GM12878 (cell line): ENCODE data around the gene MAP3K1. TPM values are rescaled to one million over a fixed set of nuclear protein-coding genes. Genes with fewer than 3 reads are reported as not detected.

Experiments used
- ATAC-seq: fragments of 200-7000 bp; cut with Tn5 transposase; 3 replicates; pipeline ENCODE4 v1.9.1; 2020; ENCODE audit warnings: mild to moderate bottlenecking, moderate library complexity
- BruUV-seq: library from RNA; stranded (reverse); fragments of 400-500 nt; replicated peaks from 2 replicates; lab custom pipeline; 2021; lab: Mats Ljungman, UMichigan
- CTCF ChIA-PET: fragments of 300-600 bp; sonication (Branson Sonifier 250); formaldehyde crosslinking; extraction: SDS; loops from one replicate; lab custom pipeline; 2021; ENCODE audit warnings: inconsistent platforms; lab: Yijun Ruan, JAX
- POLR2A ChIA-PET: fragments of 350-600 bp; formaldehyde crosslinking; extraction: SDS; loops from one replicate; lab custom pipeline; 2021; ENCODE audit warnings: inconsistent platforms; lab: Charles Lee
- RAD21 ChIA-PET: fragments of 300-600 bp; sonication (Branson Sonifier 250); formaldehyde crosslinking; loops from one replicate; lab custom pipeline; 2023; ENCODE audit warnings: antibody characterized with exemption; ENCODE audit not compliant: unreplicated experiment; lab: Charles Lee
- SMC1A ChIA-PET: fragments of 300-600 bp; sonication (Branson Sonifier 250); formaldehyde crosslinking; loops from one replicate; lab custom pipeline; 2023; ENCODE audit not compliant: unreplicated experiment, uncharacterized antibody; lab: Charles Lee
- DNase-seq: peaks from one replicate; pipeline ENCODE4 v3.0.0-alpha.2; 2011; ENCODE audit warnings: low read depth, low spot score
- FAIRE-seq: peaks from 3 replicates; lab custom pipeline; 2011; peaks lifted over from hg19 to GRCh38; lab: Jason Lieb, UNC
- H2AFZ ChIP-seq: 2 replicates; pipeline ENCODE4 v1.6.0; 2011; ENCODE audit warnings: low read depth, low read length, control low read depth; ENCODE audit not compliant: control insufficient read depth
- H3K27ac ChIP-seq: 2 replicates; pipeline ENCODE4 v1.5.1; 2011; ENCODE audit warnings: control low read depth; ENCODE audit not compliant: control insufficient read depth, insufficient read depth
- H3K27me3 ChIP-seq, 2 experiments: replicated peaks in 1 of 2; 2 replicates each; pipeline versions ENCODE4 v1.6.0 to v1.6.1; 2011; ENCODE audit warnings: low read length in 1 of 2; ENCODE audit not compliant: control insufficient read depth in 2 of 2, insufficient read depth in 2 of 2
- H3K36me3 ChIP-seq, 2 experiments: 2 replicates each; pipeline ENCODE4 v1.5.1; 2011; ENCODE audit warnings: low read length in 1 of 2; ENCODE audit not compliant: control insufficient read depth in 2 of 2, insufficient read depth in 2 of 2
- H3K4me1 ChIP-seq: 2 replicates; pipeline ENCODE4 v1.6.1; 2011; ENCODE audit warnings: mild to moderate bottlenecking, low read length, moderate library complexity, mixed read lengths; ENCODE audit not compliant: control insufficient read depth, insufficient read depth
- H3K4me2 ChIP-seq: 2 replicates; pipeline ENCODE4 v1.6.0; 2011; ENCODE audit warnings: control low read depth; ENCODE audit not compliant: control insufficient read depth, insufficient read depth
- H3K4me3 ChIP-seq: fragments of 200-600 bp; sonication (generic); 2 replicates; pipeline ENCODE4 v1.5.1; 2016
- H3K79me2 ChIP-seq: 2 replicates; pipeline ENCODE4 v1.6.0; 2011; ENCODE audit warnings: low read length; ENCODE audit not compliant: control insufficient read depth, insufficient read depth
- H3K9ac ChIP-seq: 2 replicates; pipeline ENCODE4 v1.8.0; 2011; ENCODE audit warnings: low read length, control low read depth, mixed read lengths; ENCODE audit not compliant: control insufficient read depth, insufficient read depth
- H3K9me3 ChIP-seq: replicated peaks from 3 replicates; pipeline ENCODE4 v1.5.1; 2011; ENCODE audit warnings: mild to moderate bottlenecking, low read length; ENCODE audit not compliant: control insufficient read depth, insufficient read depth
- H4K20me1 ChIP-seq: 2 replicates; pipeline ENCODE4 v1.6.0; 2011; ENCODE audit not compliant: control insufficient read depth, insufficient read depth
- DPF2 ChIP-seq: fragments of 450-650 bp; IDR thresholded peaks from 2 replicates; pipeline ENCODE4 v1.6.1; 2017; ENCODE audit warnings: mild to moderate bottlenecking
- EGR1 ChIP-seq, 2 experiments: IDR thresholded peaks; 1 replicate in 1 of 2; 2 replicates in 1 of 2; pipeline ENCODE4 v1.6.1; 2011 to 2012; ENCODE audit warnings: low read depth in 2 of 2, low read length in 2 of 2, borderline replicate concordance in 1 of 2, mild to moderate bottlenecking in 1 of 2, moderate library complexity in 1 of 2
- HCFC1 ChIP-seq: fragments of 150-350 bp; IDR thresholded peaks from 2 replicates; pipeline ENCODE4 v1.6.1; 2014; ENCODE audit warnings: low read length
- IKZF2 ChIP-seq, 2 experiments: fragments of 450-650 bp; IDR thresholded peaks; 2 replicates each; pipeline ENCODE4 v1.6.1; 2017; ENCODE audit warnings: mild to moderate bottlenecking in 2 of 2, moderate library complexity in 2 of 2
- KLF5 ChIP-seq: fragments of 450-650 bp; IDR thresholded peaks from 2 replicates; pipeline ENCODE4 v1.6.1; 2014; ENCODE audit warnings: mild to moderate bottlenecking; ENCODE audit not compliant: partially characterized antibody
- MEF2B ChIP-seq: fragments of 450-650 bp; IDR thresholded peaks from 2 replicates; pipeline ENCODE4 v1.6.1; 2018; ENCODE audit warnings: mild to moderate bottlenecking, moderate library complexity; ENCODE audit not compliant: partially characterized antibody, poor library complexity, severe bottlenecking
- MYB ChIP-seq: fragments of 150-350 bp; IDR thresholded peaks from 2 replicates; pipeline ENCODE4 v1.6.1; 2014; ENCODE audit warnings: mild to moderate bottlenecking, low read depth, low read length, borderline replicate concordance
- NFYB ChIP-seq: IDR thresholded peaks from 2 replicates; pipeline ENCODE4 v1.6.1; 2011; ENCODE audit warnings: low read depth, mild to moderate bottlenecking, low read length, improper control_type of control experiment, moderate library complexity; ENCODE audit not compliant: insufficient read depth
- SIN3A ChIP-seq: IDR thresholded peaks from 2 replicates; pipeline ENCODE4 v1.6.1; 2012; ENCODE audit warnings: low read depth, low read length, improper control_type of control experiment
- TCF7 ChIP-seq: IDR thresholded peaks from 2 replicates; pipeline ENCODE4 v1.6.1; 2014; ENCODE audit warnings: antibody characterized with exemption, borderline replicate concordance
- WGBS: methylation state at CpG from one replicate; pipeline ENCODE4 v1.1.6; 2016; ENCODE audit warnings: low lambda C conversion rate; ENCODE audit not compliant: insufficient replicate concordance, insufficient coverage; ENCODE audit errors: missing lambda C conversion rate; 5-methylcytosine and 5-hydroxymethylcytosine counted together
- in situ Hi-C: fragments of 300-500 bp; cut with MboI; formaldehyde crosslinking; loops from 9 replicates; pipeline ENCODE4 v1.14.3; 2018; ENCODE audit warnings: mixed read lengths
- intact Hi-C: fragments of 100-400 bp; cut with micrococcal nuclease; formaldehyde crosslinking; loops from one replicate; pipeline ENCODE4 v1.14.2; 2022; ENCODE audit not compliant: unreplicated experiment
- polyA plus RNA-seq, 11 experiments: library from polyadenylated mRNA; depleted of rRNA in 4 of 11; unstranded in 6 of 11; stranded (reverse) in 5 of 11; fragments of >200 nt; fragmentation: Nextera tagmentation in 4 of 11; fragmentation: Illumina TruSeq in 1 of 11; extraction: Ambion mirVana in 4 of 11; extraction: Trizol in 1 of 11; gene quantifications; 1 replicate in 1 of 11; 2 replicates in 10 of 11; pipeline versions ENCODE4 v1.2.1 to v1.2.3, GENCODE V29; 2011 to 2016; ENCODE audit warnings: inconsistent platforms in 2 of 11, missing spikeins in 2 of 11, low read depth in 1 of 11
- total RNA-seq, 4 experiments: library from RNA; depleted of rRNA in 3 of 4; stranded (reverse); fragments of >200 nt in 3 of 4; fragmentation: Illumina TruSeq in 1 of 4; extraction: Trizol in 1 of 4; gene quantifications; 2 replicates each; pipeline versions ENCODE4 v1.2.1 to v1.2.3, GENCODE V29; 2013 to 2021
- TF ChIP-seq, protein P1 (sequence below): IDR thresholded peaks from 2 replicates; pipeline ENCODE4 v1.6.1; 2012; ENCODE audit warnings: mild to moderate bottlenecking, low read depth, low read length
- TF ChIP-seq, protein P2 (sequence below): fragments of 450-650 bp; IDR thresholded peaks from 2 replicates; pipeline ENCODE4 v1.6.1; 2017; ENCODE audit warnings: antibody characterized with exemption, mild to moderate bottlenecking, moderate library complexity

MAP3K1 gene
- total and polyA plus RNA-seq, 10 of the 15 experiments (the other 5 are each of a cell fraction or from before 2014, with no cell fraction given) = 7.5 to 24.6 (median 12.6) TPM

DNA sequence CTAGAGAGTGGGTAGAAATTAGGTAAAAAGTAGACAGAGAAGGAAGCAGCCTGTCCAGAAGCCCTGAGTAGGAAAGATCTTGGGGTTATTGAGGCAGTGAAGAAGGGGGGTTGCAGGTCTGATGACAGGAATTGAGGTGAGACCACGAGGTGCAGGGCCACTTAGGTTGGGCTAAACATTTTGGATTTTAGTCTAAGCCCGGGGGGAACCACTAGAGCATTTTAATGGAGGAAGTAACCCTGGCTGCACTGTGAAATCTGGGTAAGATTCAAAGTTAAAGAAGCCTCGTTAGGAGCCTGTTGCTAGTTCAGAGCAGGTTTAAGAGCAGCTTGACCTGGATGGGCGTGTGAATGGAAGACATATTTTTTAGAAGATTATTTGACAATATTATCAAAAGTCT is 38.3 kb downstream of the MAP3K1 start (continued):
- TF ChIP-seq, protein P1, sequence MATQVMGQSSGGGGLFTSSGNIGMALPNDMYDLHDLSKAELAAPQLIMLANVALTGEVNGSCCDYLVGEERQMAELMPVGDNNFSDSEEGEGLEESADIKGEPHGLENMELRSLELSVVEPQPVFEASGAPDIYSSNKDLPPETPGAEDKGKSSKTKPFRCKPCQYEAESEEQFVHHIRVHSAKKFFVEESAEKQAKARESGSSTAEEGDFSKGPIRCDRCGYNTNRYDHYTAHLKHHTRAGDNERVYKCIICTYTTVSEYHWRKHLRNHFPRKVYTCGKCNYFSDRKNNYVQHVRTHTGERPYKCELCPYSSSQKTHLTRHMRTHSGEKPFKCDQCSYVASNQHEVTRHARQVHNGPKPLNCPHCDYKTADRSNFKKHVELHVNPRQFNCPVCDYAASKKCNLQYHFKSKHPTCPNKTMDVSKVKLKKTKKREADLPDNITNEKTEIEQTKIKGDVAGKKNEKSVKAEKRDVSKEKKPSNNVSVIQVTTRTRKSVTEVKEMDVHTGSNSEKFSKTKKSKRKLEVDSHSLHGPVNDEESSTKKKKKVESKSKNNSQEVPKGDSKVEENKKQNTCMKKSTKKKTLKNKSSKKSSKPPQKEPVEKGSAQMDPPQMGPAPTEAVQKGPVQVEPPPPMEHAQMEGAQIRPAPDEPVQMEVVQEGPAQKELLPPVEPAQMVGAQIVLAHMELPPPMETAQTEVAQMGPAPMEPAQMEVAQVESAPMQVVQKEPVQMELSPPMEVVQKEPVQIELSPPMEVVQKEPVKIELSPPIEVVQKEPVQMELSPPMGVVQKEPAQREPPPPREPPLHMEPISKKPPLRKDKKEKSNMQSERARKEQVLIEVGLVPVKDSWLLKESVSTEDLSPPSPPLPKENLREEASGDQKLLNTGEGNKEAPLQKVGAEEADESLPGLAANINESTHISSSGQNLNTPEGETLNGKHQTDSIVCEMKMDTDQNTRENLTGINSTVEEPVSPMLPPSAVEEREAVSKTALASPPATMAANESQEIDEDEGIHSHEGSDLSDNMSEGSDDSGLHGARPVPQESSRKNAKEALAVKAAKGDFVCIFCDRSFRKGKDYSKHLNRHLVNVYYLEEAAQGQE = no peak
- TF ChIP-seq NFYB (no peak), DPF2 (no peak)
- TF ChIP-seq, protein P2, sequence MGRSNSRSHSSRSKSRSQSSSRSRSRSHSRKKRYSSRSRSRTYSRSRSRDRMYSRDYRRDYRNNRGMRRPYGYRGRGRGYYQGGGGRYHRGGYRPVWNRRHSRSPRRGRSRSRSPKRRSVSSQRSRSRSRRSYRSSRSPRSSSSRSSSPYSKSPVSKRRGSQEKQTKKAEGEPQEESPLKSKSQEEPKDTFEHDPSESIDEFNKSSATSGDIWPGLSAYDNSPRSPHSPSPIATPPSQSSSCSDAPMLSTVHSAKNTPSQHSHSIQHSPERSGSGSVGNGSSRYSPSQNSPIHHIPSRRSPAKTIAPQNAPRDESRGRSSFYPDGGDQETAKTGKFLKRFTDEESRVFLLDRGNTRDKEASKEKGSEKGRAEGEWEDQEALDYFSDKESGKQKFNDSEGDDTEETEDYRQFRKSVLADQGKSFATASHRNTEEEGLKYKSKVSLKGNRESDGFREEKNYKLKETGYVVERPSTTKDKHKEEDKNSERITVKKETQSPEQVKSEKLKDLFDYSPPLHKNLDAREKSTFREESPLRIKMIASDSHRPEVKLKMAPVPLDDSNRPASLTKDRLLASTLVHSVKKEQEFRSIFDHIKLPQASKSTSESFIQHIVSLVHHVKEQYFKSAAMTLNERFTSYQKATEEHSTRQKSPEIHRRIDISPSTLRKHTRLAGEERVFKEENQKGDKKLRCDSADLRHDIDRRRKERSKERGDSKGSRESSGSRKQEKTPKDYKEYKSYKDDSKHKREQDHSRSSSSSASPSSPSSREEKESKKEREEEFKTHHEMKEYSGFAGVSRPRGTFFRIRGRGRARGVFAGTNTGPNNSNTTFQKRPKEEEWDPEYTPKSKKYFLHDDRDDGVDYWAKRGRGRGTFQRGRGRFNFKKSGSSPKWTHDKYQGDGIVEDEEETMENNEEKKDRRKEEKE = no peak

DNA sequence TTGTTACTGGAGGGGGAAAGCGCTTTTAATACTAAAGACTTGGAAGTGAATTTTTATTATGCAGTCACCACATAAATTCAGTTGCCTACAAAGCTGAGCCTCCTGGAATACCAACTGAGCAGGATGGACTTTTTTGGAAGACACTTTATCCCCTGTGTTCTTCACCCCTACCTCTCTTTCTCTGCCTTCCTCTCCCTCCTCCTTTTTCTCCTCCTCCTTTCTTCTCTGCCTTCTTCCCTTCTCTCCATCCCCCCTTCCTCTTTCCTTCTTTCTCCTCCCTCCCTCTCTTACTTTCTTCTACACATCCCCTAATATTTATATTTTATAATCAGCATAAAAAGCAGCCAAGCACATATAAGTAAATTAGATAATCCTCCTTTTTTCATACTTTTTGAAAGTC is 39.6 kb downstream of the MAP3K1 start:
- Histone ChIP-seq H3K4me1 (no peaks in the 10 kb centered on the region), H3K27ac (no peak overlapping the region), H3K4me3 (no peak overlapping the region), H2AFZ (no peak overlapping the region), H3K36me3 (peaks cover 0 to 3% of the 10 kb centered on the region in 2 experiments; a peak in 2 of 4 replicates), H3K27me3 (no peaks in the 10 kb centered on the region), H3K9me3 (no peaks in the 10 kb centered on the region)
- WGBS = 100% methylated on average over 1 of the region's 1 CpG
- FAIRE-seq (no peak), ATAC-seq (no peak), DNase-seq (no peak)
- ChIA-PET RAD21 (interaction anchor here (0.6 to 1.7 kb wide), 5 partner anchors 16 to 1595 kb away, joined by 3 to 5 read pairs (median 3); no protein-coding TSS in a partner anchor), CTCF (interaction anchor here (0.7 to 2.0 kb wide), 3 partner anchors 17 to 822 kb away, joined by 3 to 12 read pairs (median 9); no protein-coding TSS in a partner anchor)
- BruUV-seq = no TSS peak
- TF ChIP-seq KLF5 = no peak
- TF ChIP-seq MEF2B = no peak
- no peak for TF ChIP-seq IKZF2 (IDR thresholded peaks at IDR 0.05)
- TF ChIP-seq SIN3A = no peak
- TF ChIP-seq MYB = no peak
- TF ChIP-seq HCFC1 = no peak
- TF ChIP-seq EGR1 (IDR thresholded peaks at IDR 0.05; ENCODE audit: borderline replicate concordance in 1 of 2, low read depth in 2 of 2, low read length in 2 of 2) = no peak
- TF ChIP-seq TCF7 = no peak
- TF ChIP-seq, all 136 proteins: peak for 0
- ChIA-PET SMC1A (interaction anchor here (0.7 to 2.1 kb wide), 6 partner anchors 8 to 169 kb away, joined by 3 to 9 read pairs (median 4); no protein-coding TSS in a partner anchor), POLR2A (interaction anchor here (0.7 kb wide), 1 partner anchor 304 kb away, joined by 5 read pairs; no protein-coding TSS in a partner anchor)
- intact Hi-C loops = no loop called here
- Histone ChIP-seq H4K20me1 (peaks cover under 1% of the 10 kb centered on the region; the same call in 1 of the 2 replicates), H3K79me2 (peaks cover 2% of the 10 kb centered on the region; the same call in 1 of the 2 replicates), H3K9ac (no peak overlapping the region), H3K4me2 (no peak overlapping the region)
- in situ Hi-C loops = no loop called here
